NB4 (cell line): ENCODE results near the gene GP1BB.

Experiments used
- CTCF ChIP-seq: IDR thresholded peaks from one replicate; pipeline ENCODE4 v1.5.1; 2012; ENCODE audit warnings: low read depth, low read length
- POLR2A ChIP-seq: IDR thresholded peaks from 2 replicates; pipeline ENCODE4 v1.6.1; 2011; ENCODE audit warnings: mild to moderate bottlenecking; ENCODE audit not compliant: insufficient read length; ENCODE audit errors: extremely low read depth
- TF ChIP-seq, protein P1 (sequence below): IDR thresholded peaks from 2 replicates; pipeline ENCODE4 v1.6.1; 2011; ENCODE audit warnings: low read depth, low read length

- no peak for TF ChIP-seq CTCF
- no peak for TF ChIP-seq POLR2A
- TF ChIP-seq, protein P1, sequence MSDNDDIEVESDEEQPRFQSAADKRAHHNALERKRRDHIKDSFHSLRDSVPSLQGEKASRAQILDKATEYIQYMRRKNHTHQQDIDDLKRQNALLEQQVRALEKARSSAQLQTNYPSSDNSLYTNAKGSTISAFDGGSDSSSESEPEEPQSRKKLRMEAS = no peak
Observed at GRCh38 chr22:19710020-19710768, 13.1 kb upstream of the GP1BB start.
